WTC11 (cell line): ENCODE data around the gene KCTD16. TPM values are rescaled to one million over a fixed set of nuclear protein-coding genes. Genes with fewer than 3 reads are reported as not detected.

Experiments
- ATAC-seq: fragments of 200-7000 bp; cut with Tn5 transposase; 2 replicates; pipeline ENCODE4 v1.10.0; 2021; ENCODE audit warnings: mild to moderate bottlenecking, moderate library complexity
- CTCF ChIA-PET: fragments of 300-600 bp; sonication (Branson Sonifier 250); formaldehyde crosslinking; loops from one replicate; lab custom pipeline; 2021; ENCODE audit warnings: antibody characterized with exemption; lab: Charles Lee
- POLR2A ChIA-PET: fragments of 350-600 bp; sonication (Branson Sonifier 250); formaldehyde crosslinking; loops from one replicate; lab custom pipeline; 2021; ENCODE audit warnings: antibody characterized with exemption; lab: Charles Lee
- DNase-seq: peaks from one replicate; pipeline ENCODE4 v3.0.0; 2021; ENCODE audit warnings: low spot score
- H3K27ac Mint-ChIP-seq: 2 replicates; pipeline ENCODE4 v1.8.0; 2021; ENCODE audit warnings: mixed read lengths
- H3K27me3 Mint-ChIP-seq: 2 replicates; pipeline ENCODE4 v1.8.0; 2021; ENCODE audit warnings: low read depth, mild to moderate bottlenecking, moderate library complexity, mixed read lengths
- H3K36me3 Mint-ChIP-seq: 2 replicates; pipeline ENCODE4 v1.8.0; 2021; ENCODE audit warnings: mixed read lengths
- H3K4me1 Mint-ChIP-seq: 2 replicates; pipeline ENCODE4 v1.8.0; 2022; ENCODE audit warnings: mixed read lengths
- H3K4me3 Mint-ChIP-seq: 2 replicates; pipeline ENCODE4 v1.8.0; 2021; ENCODE audit warnings: mild to moderate bottlenecking, moderate library complexity, mixed read lengths
- H3K9me3 Mint-ChIP-seq: 2 replicates; pipeline ENCODE4 v1.8.0; 2021; ENCODE audit warnings: mixed read lengths
- ATF1 ChIP-seq: sonication (generic); formaldehyde crosslinking; IDR thresholded peaks from 2 replicates; pipeline ENCODE4 v1.8.1; 2023; ENCODE audit warnings: mild to moderate bottlenecking, moderate library complexity, missing genetic modification reagents
- CREB1 ChIP-seq: sonication (generic); formaldehyde crosslinking; IDR thresholded peaks from 2 replicates; pipeline ENCODE4 v1.8.0; 2023; ENCODE audit warnings: mild to moderate bottlenecking, missing genetic modification reagents
- ELF4 ChIP-seq: sonication (generic); formaldehyde crosslinking; IDR thresholded peaks from 2 replicates; pipeline ENCODE4 v1.8.1; 2022; ENCODE audit warnings: low read depth, mild to moderate bottlenecking, moderate library complexity, missing genetic modification reagents
- EMX1 ChIP-seq: fragments of 250-450 bp; sonication (Bioruptor Pico); IDR thresholded peaks from 2 replicates; pipeline ENCODE4 v1.8.0; 2021; ENCODE audit warnings: mild to moderate bottlenecking
- FOXK1 ChIP-seq: sonication (generic); formaldehyde crosslinking; IDR thresholded peaks from 2 replicates; pipeline ENCODE4 v1.8.0; 2022; ENCODE audit warnings: mild to moderate bottlenecking, moderate library complexity, missing genetic modification reagents
- GTF2I ChIP-seq: fragments of 250-450 bp; sonication (Bioruptor Pico); conservative IDR thresholded peaks from 2 replicates; pipeline ENCODE4 v1.4.0; 2021; ENCODE audit warnings: mild to moderate bottlenecking
- HMGA2 ChIP-seq: fragments of 250-450 bp; sonication (Bioruptor Pico); IDR thresholded peaks from 2 replicates; pipeline ENCODE4 v1.4.0; 2021; ENCODE audit warnings: mild to moderate bottlenecking, moderate library complexity
- IRF2 ChIP-seq: sonication (generic); formaldehyde crosslinking; IDR thresholded peaks from 2 replicates; pipeline ENCODE4 v1.8.0; 2022; ENCODE audit warnings: low read depth, missing genetic modification reagents, borderline replicate concordance
- MYBL2 ChIP-seq: sonication (generic); formaldehyde crosslinking; IDR thresholded peaks from 2 replicates; pipeline ENCODE4 v1.8.1; 2023; ENCODE audit warnings: mild to moderate bottlenecking, moderate library complexity, missing genetic modification reagents
- NFATC4 ChIP-seq: fragments of 250-450 bp; sonication (Bioruptor Pico); IDR thresholded peaks from 2 replicates; pipeline ENCODE4 v1.9.0; 2021; ENCODE audit warnings: mild to moderate bottlenecking
- NR1H2 ChIP-seq: sonication (generic); formaldehyde crosslinking; IDR thresholded peaks from 2 replicates; pipeline ENCODE4 v1.9.0; 2021; ENCODE audit warnings: mild to moderate bottlenecking, moderate library complexity, missing genetic modification reagents
- OVOL2 ChIP-seq: fragments of 250-450 bp; sonication (Bioruptor Pico); IDR thresholded peaks from 2 replicates; pipeline ENCODE4 v1.9.0; 2021; ENCODE audit warnings: mild to moderate bottlenecking, borderline replicate concordance
- SMAD4 ChIP-seq: sonication (generic); formaldehyde crosslinking; IDR thresholded peaks from 2 replicates; pipeline ENCODE4 v1.8.0; 2022; ENCODE audit warnings: mild to moderate bottlenecking, missing genetic modification reagents
- SOX15 ChIP-seq: fragments of 250-450 bp; sonication (Bioruptor Pico); IDR thresholded peaks from 2 replicates; pipeline ENCODE4 v1.9.0; 2021; ENCODE audit warnings: mild to moderate bottlenecking
- SP1 ChIP-seq: sonication (generic); formaldehyde crosslinking; conservative IDR thresholded peaks from 2 replicates; pipeline ENCODE4 v1.8.1; 2022; ENCODE audit warnings: missing genetic modification reagents
- TEAD4 ChIP-seq: sonication (generic); formaldehyde crosslinking; IDR thresholded peaks from 2 replicates; pipeline ENCODE4 v1.8.0; 2022; ENCODE audit warnings: mild to moderate bottlenecking, missing genetic modification reagents
- ZNF219 ChIP-seq: sonication (generic); formaldehyde crosslinking; IDR thresholded peaks from 2 replicates; pipeline ENCODE4 v1.8.0; 2023; ENCODE audit warnings: missing genetic modification reagents, mild to moderate bottlenecking, borderline replicate concordance
- ZNF232 ChIP-seq: sonication (generic); formaldehyde crosslinking; IDR thresholded peaks from 2 replicates; pipeline ENCODE4 v1.8.0; 2022; ENCODE audit warnings: mild to moderate bottlenecking, missing genetic modification reagents
- total RNA-seq: library from RNA; stranded (reverse); gene quantifications from 3 replicates; pipeline ENCODE4 v1.2.3, GENCODE V29; 2021
- TF ChIP-seq, protein P1 (sequence below): fragments of 250-450 bp; sonication (Bioruptor Pico); IDR thresholded peaks from 2 replicates; pipeline ENCODE4 v2.1.2; 2022; ENCODE audit warnings: mild to moderate bottlenecking, moderate library complexity
- TF ChIP-seq, protein P2 (sequence below): sonication (generic); formaldehyde crosslinking; IDR thresholded peaks from 2 replicates; pipeline ENCODE4 v1.8.1; 2022; ENCODE audit warnings: missing genetic modification reagents, borderline replicate concordance
- TF ChIP-seq, protein P3 (sequence below): sonication (generic); formaldehyde crosslinking; IDR thresholded peaks from 2 replicates; pipeline ENCODE4 v1.8.0; 2022; ENCODE audit warnings: mild to moderate bottlenecking, missing genetic modification reagents
- TF ChIP-seq, protein P4 (sequence below): sonication (generic); formaldehyde crosslinking; IDR thresholded peaks from 2 replicates; pipeline ENCODE4 v1.8.0; 2022; ENCODE audit warnings: missing genetic modification reagents
- TF ChIP-seq, protein P5 (sequence below): sonication (generic); formaldehyde crosslinking; IDR thresholded peaks from 2 replicates; pipeline ENCODE4 v1.8.0; 2023; ENCODE audit warnings: missing genetic modification reagents, mild to moderate bottlenecking, borderline replicate concordance

KCTD16 gene
- total RNA-seq, 1 experiment from 2014 or later: 0.20 TPM

DNA sequence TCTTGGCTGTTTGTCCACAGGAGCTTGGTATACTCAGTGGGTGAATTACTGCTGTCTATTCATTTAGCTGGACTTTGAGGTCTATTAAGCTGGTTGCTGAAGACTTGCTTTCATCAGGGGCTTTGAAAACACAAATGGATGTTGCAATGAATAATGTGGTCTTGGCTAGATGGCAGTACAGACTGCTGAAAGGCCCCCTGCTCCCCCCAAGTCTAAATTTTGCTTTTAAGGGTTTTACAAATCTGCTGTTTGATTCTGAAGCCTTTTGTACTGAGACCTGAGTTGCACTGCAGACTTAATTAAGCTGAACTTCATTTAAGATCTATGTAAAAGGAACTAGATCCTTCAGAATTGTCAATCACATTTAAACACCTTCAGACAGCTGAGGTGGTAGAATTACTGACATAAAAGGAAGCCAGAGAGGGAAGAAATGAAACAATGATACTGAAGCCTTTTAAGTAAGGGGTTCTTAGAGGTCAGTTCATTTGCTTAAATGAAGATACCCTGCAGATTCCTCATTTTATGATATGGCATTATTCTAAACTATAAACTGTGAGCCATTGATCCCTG is 37.3 kb downstream of the KCTD16 start:
- no peaks in the 10 kb centered on the region for H3K9me3 Mint-ChIP-seq
- ATAC-seq (no peak), DNase-seq (no peak)
- H3K4me1 Mint-ChIP-seq: peaks cover 12% of the 10 kb centered on the region
- POLR2A ChIA-PET: no interaction called here
- no peaks in the 10 kb centered on the region for H3K36me3 Mint-ChIP-seq
- H3K27me3 Mint-ChIP-seq: peaks cover 40% of the 10 kb centered on the region
- CTCF ChIA-PET: no interaction called here
- H3K27ac Mint-ChIP-seq: no peak overlapping the region
- TF ChIP-seq, protein P1, sequence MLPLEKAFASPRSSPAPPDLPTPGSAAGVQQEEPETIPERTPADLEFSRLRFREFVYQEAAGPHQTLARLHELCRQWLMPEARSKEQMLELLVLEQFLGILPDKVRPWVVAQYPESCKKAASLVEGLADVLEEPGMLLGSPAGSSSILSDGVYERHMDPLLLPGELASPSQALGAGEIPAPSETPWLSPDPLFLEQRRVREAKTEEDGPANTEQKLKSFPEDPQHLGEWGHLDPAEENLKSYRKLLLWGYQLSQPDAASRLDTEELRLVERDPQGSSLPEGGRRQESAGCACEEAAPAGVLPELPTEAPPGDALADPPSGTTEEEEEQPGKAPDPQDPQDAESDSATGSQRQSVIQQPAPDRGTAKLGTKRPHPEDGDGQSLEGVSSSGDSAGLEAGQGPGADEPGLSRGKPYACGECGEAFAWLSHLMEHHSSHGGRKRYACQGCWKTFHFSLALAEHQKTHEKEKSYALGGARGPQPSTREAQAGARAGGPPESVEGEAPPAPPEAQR (CRISPR knock-in tag): no peak
- TF ChIP-seq, protein P2, sequence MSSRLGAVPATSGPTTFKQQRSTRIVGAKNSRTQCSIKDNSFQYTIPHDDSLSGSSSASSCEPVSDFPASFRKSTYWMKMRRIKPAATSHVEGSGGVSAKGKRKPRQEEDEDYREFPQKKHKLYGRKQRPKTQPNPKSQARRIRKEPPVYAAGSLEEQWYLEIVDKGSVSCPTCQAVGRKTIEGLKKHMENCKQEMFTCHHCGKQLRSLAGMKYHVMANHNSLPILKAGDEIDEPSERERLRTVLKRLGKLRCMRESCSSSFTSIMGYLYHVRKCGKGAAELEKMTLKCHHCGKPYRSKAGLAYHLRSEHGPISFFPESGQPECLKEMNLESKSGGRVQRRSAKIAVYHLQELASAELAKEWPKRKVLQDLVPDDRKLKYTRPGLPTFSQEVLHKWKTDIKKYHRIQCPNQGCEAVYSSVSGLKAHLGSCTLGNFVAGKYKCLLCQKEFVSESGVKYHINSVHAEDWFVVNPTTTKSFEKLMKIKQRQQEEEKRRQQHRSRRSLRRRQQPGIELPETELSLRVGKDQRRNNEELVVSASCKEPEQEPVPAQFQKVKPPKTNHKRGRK (CRISPR knock-in tag): no peak
- TF ChIP-seq, protein P3, sequence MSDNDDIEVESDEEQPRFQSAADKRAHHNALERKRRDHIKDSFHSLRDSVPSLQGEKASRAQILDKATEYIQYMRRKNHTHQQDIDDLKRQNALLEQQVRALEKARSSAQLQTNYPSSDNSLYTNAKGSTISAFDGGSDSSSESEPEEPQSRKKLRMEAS: no peak
- no peak for TF ChIP-seq ZNF219 (CRISPR knock-in tag)
- TF ChIP-seq OVOL2 (CRISPR knock-in tag): no peak
- no peak for TF ChIP-seq EMX1 (CRISPR knock-in tag)
- TF ChIP-seq HMGA2 (CRISPR knock-in tag): no peak
- no peak overlapping the region for H3K4me3 Mint-ChIP-seq

DNA sequence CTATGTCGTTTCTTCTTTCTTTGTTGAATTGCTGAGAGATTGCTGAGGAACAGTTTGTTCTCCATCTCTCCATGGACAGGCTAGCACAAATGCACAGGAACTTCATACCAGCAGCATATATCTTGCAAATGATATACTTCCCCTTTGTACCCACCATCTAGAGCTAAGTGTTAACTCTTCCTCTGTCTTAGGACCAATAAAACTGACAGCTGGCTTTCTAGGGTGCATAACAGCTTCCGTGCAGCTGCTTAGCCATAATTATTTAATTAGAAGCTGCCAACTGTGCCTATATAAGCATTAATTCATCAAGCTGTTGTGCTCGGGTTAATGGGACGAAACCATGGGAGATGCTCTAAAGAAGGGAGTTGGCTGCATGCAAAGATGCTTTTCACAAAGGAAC is 38.7 kb downstream of the KCTD16 start:
- CTCF ChIA-PET: no interaction called here
- Mint-ChIP-seq H3K27me3 (peaks cover 37% of the 10 kb centered on the region), H3K36me3 (no peaks in the 10 kb centered on the region), H3K27ac (no peak overlapping the region), H3K4me3 (no peak overlapping the region)
- no peak for ATAC-seq
- TF ChIP-seq SMAD4 (CRISPR knock-in tag): no peak
- TF ChIP-seq GTF2I (CRISPR knock-in tag): no peak
- no peak for TF ChIP-seq FOXK1 (CRISPR knock-in tag)
- no peak for TF ChIP-seq OVOL2 (CRISPR knock-in tag)
- no peak for TF ChIP-seq SP1
- TF ChIP-seq, all 79 proteins: peak for 0
- no peak for DNase-seq
- H3K9me3 Mint-ChIP-seq: no peaks in the 10 kb centered on the region
- H3K4me1 Mint-ChIP-seq: peaks cover 11% of the 10 kb centered on the region
- POLR2A ChIA-PET: no interaction called here

DNA sequence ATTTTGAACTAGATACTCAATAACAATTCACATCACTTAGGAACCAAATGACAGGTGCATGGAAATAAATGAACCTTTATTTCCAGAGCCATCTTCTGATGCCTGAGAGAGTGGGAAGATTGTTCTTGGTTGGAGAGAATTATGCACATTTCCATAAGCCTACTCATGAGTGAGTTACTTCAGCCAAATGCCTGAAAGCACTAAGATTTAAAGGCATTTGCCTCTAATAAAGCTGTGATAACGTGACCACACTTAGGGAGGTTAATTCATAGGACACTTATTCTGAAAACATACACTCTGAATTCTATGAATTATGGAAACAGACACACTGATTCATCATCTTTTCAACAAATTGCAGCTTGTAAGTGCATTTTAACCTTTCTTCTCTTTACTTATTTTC is 40.0 kb downstream of the KCTD16 start:
- no peak for ATAC-seq
- Mint-ChIP-seq H3K36me3 (no peaks in the 10 kb centered on the region), H3K4me1 (peaks cover 8% of the 10 kb centered on the region), H3K27ac (no peak overlapping the region), H3K4me3 (no peak overlapping the region), H3K9me3 (no peaks in the 10 kb centered on the region), H3K27me3 (peaks cover 24% of the 10 kb centered on the region)
- ChIA-PET CTCF (no interaction called here), POLR2A (interaction anchor here (0.7 kb wide), 1 partner anchor 277 kb away, joined by 3 read pairs; no protein-coding TSS in a partner anchor)
- DNase-seq: no peak
- TF ChIP-seq NFATC4 (CRISPR knock-in tag) (no peak), MYBL2 (no peak), CREB1 (CRISPR knock-in tag) (no peak), ATF1 (CRISPR knock-in tag) (no peak), ZNF232 (CRISPR knock-in tag) (no peak), TEAD4 (CRISPR knock-in tag) (no peak), IRF2 (CRISPR knock-in tag) (no peak), NR1H2 (no peak), SOX15 (CRISPR knock-in tag) (no peak), ELF4 (CRISPR knock-in tag) (no peak)
- TF ChIP-seq, protein P4, sequence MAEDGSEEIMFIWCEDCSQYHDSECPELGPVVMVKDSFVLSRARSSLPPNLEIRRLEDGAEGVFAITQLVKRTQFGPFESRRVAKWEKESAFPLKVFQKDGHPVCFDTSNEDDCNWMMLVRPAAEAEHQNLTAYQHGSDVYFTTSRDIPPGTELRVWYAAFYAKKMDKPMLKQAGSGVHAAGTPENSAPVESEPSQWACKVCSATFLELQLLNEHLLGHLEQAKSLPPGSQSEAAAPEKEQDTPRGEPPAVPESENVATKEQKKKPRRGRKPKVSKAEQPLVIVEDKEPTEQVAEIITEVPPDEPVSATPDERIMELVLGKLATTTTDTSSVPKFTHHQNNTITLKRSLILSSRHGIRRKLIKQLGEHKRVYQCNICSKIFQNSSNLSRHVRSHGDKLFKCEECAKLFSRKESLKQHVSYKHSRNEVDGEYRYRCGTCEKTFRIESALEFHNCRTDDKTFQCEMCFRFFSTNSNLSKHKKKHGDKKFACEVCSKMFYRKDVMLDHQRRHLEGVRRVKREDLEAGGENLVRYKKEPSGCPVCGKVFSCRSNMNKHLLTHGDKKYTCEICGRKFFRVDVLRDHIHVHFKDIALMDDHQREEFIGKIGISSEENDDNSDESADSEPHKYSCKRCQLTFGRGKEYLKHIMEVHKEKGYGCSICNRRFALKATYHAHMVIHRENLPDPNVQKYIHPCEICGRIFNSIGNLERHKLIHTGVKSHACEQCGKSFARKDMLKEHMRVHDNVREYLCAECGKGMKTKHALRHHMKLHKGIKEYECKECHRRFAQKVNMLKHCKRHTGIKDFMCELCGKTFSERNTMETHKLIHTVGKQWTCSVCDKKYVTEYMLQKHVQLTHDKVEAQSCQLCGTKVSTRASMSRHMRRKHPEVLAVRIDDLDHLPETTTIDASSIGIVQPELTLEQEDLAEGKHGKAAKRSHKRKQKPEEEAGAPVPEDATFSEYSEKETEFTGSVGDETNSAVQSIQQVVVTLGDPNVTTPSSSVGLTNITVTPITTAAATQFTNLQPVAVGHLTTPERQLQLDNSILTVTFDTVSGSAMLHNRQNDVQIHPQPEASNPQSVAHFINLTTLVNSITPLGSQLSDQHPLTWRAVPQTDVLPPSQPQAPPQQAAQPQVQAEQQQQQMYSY (CRISPR knock-in tag): no peak
- TF ChIP-seq, protein P5, sequence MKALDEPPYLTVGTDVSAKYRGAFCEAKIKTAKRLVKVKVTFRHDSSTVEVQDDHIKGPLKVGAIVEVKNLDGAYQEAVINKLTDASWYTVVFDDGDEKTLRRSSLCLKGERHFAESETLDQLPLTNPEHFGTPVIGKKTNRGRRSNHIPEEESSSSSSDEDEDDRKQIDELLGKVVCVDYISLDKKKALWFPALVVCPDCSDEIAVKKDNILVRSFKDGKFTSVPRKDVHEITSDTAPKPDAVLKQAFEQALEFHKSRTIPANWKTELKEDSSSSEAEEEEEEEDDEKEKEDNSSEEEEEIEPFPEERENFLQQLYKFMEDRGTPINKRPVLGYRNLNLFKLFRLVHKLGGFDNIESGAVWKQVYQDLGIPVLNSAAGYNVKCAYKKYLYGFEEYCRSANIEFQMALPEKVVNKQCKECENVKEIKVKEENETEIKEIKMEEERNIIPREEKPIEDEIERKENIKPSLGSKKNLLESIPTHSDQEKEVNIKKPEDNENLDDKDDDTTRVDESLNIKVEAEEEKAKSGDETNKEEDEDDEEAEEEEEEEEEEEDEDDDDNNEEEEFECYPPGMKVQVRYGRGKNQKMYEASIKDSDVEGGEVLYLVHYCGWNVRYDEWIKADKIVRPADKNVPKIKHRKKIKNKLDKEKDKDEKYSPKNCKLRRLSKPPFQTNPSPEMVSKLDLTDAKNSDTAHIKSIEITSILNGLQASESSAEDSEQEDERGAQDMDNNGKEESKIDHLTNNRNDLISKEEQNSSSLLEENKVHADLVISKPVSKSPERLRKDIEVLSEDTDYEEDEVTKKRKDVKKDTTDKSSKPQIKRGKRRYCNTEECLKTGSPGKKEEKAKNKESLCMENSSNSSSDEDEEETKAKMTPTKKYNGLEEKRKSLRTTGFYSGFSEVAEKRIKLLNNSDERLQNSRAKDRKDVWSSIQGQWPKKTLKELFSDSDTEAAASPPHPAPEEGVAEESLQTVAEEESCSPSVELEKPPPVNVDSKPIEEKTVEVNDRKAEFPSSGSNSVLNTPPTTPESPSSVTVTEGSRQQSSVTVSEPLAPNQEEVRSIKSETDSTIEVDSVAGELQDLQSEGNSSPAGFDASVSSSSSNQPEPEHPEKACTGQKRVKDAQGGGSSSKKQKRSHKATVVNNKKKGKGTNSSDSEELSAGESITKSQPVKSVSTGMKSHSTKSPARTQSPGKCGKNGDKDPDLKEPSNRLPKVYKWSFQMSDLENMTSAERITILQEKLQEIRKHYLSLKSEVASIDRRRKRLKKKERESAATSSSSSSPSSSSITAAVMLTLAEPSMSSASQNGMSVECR (CRISPR knock-in tag): no peak
